ENCODE results near the gene MAP6.

Gene MAP6

GRCh38 chr11:75542088-75542438, 126.8 kb downstream of the MAP6 start:
- DNase-seq = no peak

GRCh38 chr11:75541193-75542087, 127.4 kb downstream of the MAP6 start:
- no peak for DNase-seq

- DNase-seq = no peak
Observed at GRCh38 chr11:75539459-75540334, 129.1 kb downstream of the MAP6 start.

- DNase-seq = no peak
Observed at GRCh38 chr11:75538150-75538942, 130.5 kb downstream of the MAP6 start.

- no peak for DNase-seq
Observed at GRCh38 chr11:75537740-75538139, 131.1 kb downstream of the MAP6 start.
